Erythroblast (primary cell): ENCODE results near the gene SPATA31D3.

ENCODE experiments used
- GATA1 ChIP-seq: IDR thresholded peaks from 2 replicates; pipeline ENCODE4 v1.6.1; 2011; ENCODE audit warnings: low read depth, mild to moderate bottlenecking, control low read depth, low read length, moderate library complexity
- POLR2A ChIP-seq: IDR thresholded peaks from 2 replicates; pipeline ENCODE4 v1.6.1; 2011; ENCODE audit warnings: mild to moderate bottlenecking, low read length

DNA sequence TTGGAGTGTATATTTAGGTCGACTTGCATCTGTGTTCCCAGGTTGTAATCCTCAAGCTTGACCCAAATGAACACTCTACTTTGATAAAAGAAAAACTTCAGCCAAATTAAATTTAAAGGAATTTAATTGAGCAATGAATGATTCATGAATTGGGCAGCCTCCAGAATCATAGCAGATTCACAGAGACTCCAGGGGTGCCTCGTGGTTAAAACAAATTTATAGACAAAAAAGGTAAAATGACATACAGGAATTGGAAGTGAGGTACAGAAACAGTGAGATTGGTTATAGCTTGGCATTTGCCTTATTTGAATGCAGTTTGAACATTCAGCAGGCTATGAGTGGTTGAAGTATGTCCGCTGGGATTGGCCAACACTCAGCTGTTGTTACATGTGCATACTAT is 36.6 kb upstream of the SPATA31D3 start:
- no peak for TF ChIP-seq POLR2A
- TF ChIP-seq GATA1 = no peak
